NOMO-1 (cell line): ENCODE measurements around the gene TBCCD1.

Experiments
- DNase-seq, 2 experiments: peaks; one replicate each; lab custom pipeline; 2025; ENCODE audit not compliant: unreplicated experiment in 2 of 2; lab: John Stamatoyannopoulos, UW

Gene TBCCD1, protein sequence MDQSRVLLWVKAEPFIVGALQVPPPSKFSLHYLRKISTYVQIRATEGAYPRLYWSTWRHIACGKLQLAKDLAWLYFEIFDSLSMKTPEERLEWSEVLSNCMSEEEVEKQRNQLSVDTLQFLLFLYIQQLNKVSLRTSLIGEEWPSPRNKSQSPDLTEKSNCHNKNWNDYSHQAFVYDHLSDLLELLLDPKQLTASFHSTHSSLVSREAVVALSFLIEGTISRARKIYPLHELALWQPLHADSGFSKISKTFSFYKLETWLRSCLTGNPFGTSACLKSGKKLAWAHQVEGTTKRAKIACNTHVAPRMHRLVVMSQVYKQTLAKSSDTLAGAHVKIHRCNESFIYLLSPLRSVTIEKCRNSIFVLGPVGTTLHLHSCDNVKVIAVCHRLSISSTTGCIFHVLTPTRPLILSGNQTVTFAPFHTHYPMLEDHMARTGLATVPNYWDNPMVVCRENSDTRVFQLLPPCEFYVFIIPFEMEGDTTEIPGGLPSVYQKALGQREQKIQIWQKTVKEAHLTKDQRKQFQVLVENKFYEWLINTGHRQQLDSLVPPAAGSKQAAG

DNA sequence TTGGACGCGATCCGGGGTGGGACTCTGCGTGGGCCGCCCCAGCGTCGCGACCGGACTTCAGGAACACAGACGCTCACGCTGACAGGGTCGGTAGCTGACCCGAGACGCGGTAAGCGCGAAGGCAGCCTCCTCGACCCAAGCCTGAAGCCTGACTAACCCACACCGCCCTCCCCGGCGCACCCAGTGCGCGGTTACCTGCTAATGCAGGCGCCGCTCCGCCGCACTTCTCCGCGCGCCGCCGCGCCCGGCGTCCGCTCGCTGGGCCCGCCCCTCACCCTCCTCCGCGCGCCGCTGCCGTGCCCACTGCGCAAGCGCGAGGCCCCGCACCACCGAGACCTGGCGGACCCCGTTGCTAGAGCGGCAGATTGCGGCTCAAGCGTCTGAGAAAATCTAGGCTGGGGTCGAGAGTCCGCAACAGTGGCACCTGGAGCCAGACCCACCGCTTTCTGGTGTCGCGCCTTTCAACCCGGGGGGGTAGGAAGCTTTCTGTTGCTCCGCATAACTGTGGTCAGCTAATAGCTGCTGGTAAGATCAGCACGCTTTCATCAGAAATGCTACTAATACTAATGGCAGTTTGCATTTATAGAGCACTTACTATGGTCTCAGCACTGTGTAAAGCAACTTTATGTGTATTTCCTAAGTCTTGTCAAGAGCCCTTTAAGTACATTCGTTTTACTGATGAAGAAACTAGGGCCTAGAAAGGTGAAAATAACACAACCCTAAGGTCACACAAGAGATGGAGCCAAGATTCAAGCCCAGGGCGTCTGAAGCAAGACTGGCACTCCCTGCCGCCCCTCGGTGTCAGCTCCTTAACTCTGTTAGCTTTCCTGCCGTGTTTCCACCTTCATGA, at the start of gene TBCCD1:
Gene TBCCD1, minus strand, starts transcription at position 268 of the 850 bp plus-strand sequence. CDS start 3,010 bp downstream, outside the sequence.
- DNase-seq, result peak; percentile 87 to 96

- no peak for DNase-seq
These were observed 49.1 kb upstream of the TBCCD1 start for GRCh38 chr3:186616299-186616617.

- DNase-seq, result peak; percentile 45 to 76
These were observed 47.7 kb upstream of the TBCCD1 start for GRCh38 chr3:186614597-186615483.

DNA sequence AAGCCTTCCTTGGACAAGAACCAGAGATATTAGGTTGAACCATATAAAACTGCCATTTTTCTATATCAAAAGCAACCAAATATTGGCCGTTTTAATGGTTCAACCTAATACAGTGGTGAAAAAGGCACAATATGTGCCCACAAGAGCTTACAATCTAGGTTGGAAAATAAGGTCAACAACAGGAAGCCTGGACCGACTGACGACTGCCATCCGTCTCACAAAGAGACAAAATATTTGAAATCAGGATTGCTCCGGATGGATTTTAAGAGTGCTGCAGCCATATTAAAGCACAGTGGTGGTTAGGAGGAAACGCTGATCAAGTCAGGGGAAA, 47.1 kb upstream of the TBCCD1 start:
- DNase-seq, result no peak

GRCh38 chr3:186613637-186614265, 46.6 kb upstream of the TBCCD1 start:
- no peak for DNase-seq

- DNase-seq, result no peak
These were observed 45.8 kb upstream of the TBCCD1 start, which contains the start of gene AHSG for GRCh38 chr3:186612721-186613636. Gene AHSG (plus strand): TSS chr3:186613060. CDS start chr3:186613142, 82 bp downstream.

DNA sequence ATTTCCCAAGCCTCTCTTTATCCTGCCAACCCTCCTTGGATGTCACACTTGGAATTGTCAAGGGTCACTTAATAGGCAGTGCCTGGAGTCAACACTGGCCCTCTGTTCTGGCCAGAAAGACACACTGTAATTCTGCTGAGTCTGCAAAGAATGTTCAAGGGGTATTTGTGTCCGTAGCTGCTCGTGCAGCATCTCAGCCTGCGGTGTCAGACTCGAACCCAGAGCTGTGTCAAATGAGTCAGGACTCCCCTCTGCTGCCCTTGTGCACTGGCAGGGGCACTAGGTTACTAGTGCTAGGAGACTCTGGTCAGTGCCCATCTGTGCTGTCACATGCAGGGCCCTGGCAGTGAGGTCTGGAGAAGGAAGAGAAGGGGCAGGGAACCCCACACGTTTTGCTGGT, 44.9 kb upstream of the TBCCD1 start:
- DNase-seq, result no peak

- DNase-seq, result no peak
These were observed 42.2 kb upstream of the TBCCD1 start for GRCh38 chr3:186609247-186609868.

DNA sequence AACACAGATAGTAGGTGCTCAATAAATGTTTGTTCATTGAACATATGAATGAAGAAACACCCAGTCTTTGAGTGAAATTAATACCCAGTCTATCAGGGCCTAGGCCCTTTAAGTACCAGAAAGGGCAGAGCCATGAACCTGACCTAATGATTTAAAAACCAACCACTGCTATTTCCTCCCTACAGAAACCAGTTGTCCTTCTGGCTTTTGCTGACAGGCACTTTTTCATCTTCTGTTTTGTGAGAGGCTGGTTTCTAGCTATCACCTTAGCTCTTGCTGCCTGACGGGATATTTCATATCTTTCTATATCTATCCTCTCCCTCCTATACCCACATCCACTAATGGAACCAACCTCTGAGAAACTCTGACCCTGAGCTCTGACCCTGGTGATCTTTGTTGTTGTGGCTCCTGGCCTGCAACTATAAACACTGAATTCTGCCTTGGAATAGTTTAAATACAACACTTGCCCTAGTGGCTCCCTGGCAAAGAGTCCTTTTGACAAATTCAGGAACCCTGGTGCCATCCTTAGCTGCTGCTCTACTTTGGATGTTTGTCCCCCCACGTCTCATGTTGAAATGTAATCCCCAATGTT, 41.6 kb upstream of the TBCCD1 start:
- DNase-seq, result no peak

DNA sequence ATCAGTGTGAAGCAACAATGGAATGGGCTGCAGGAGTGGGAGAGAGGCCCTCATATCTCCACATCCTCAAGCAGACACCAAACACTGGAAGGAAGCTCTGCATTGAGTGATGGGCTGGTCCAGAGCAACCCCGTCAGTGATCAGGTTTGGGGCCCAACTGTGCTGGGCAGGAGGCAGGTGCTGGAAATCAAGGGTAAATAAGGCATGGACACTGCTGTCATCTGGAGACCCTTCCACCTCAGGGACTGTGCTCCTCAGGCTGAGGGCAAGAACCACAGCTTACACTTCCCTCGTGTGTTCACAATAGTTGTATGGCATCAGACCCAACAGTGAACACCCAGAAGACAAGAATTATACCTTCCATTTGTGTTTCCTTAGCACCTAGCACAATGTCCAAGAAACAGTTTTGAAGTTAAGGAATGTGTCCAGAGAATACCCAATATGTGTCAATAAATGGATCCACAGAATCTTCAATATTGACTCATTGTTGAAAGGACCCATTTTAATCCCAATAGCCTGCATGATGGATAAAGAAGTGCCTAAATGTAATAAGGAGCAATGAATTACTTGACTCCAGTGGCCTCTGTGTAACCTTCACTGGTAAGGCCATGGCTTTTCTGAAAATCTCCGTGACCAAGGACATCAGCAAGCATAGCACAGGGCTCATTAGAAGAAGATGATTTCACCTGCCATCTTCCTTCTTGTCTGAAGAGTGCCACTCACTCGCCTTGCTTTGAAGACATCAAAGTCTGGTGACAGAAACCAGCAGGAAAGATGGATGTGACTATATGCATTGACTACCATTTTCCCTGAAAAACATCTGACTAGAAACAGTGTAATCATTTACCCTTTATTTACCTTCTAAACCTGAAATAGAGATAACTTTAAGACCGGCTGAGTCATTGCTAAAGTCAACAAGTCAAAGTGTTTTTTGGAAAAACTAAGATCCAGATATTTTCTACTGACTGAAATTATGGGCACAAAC, 38.7 kb upstream of the TBCCD1 start:
- no peak for DNase-seq

GRCh38 chr3:186605078-186605477, 37.9 kb upstream of the TBCCD1 start:
- no peak for DNase-seq

GRCh38 chr3:186603159-186603558, 36.0 kb upstream of the TBCCD1 start:
- no peak for DNase-seq

DNA sequence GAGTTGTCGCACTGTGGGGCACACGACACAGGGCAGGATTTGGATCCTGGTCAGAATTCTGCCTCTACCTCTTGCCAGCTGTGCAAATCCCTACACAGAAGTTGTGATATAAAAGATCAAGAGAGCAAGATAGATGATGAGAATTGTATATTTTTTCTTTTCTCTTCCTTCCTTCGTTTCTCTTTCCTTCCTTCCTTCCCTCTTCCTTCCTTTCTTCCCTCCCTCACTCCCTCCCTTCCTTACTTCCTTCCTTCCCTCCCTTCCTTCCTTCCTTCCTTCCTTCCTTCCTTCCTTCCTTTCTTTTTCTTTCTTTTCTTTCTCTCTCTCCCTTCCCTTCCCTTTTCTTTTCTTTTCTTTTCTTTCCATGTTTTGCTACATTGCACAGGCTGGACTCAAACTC, 33.8 kb upstream of the TBCCD1 start:
- DNase-seq, result no peak

GRCh38 chr3:186599785-186600166, 32.6 kb upstream of the TBCCD1 start:
- no peak for DNase-seq

DNA sequence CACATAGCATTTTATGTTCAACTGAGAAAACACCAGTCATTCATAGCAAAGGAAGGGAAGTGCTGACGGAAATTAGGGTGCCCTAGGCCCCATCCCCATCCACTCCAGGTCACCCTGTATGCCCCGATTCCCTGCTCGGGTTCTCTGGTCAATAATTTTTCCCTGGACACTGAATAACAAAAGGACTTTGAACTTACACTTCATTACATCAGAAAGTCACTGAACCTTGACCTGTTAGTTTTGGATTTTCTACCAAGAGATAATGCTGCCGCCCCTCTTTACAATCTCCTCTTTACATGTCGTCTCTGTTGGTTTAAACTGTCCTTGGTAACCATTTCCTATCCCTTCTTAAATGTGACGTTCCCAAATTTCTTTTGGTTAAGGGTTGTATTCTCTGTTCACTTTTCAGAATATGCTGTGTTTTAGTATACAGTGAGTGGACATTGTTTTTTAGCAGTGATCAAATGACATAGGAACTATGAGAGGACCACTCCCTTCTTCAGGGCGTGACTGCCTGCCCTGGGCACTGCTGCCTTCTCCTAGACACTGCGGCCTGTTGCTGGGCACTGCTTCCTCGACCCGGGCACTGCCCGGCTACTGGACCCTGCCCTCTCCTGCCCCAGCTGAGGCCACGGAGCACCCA, 32.1 kb upstream of the TBCCD1 start:
- DNase-seq, result no peak

DNA sequence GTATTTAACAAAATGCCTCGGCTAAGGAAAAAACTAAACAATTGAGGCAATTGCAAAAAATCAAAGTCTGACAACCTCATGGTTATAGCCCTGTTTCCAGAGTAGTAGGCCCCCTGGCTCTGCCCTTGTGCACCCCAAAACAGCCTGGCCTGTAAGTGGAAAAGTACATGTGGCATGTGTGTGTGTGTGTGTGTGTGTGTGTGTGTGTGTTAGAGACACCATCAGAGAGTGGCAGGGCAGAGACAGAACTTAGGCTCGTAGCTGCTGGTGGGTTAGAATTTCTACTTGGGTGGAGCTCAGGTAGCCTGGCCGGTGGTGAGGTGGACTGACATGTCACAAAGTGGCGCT, 31.6 kb upstream of the TBCCD1 start:
- no peak for DNase-seq
